Cortex of kidney (tissue), 1 donor: ENCODE measurements around the gene TMEM126A.
"Not testable (repeated sequence)": the region's sequence is repeated elsewhere in the genome, so short reads cannot be mapped to it uniquely, and the experiment has no call there.

Experiments
- DNase-seq: peaks from one replicate; lab custom pipeline; 2025; lab: John Stamatoyannopoulos, UW

The TMEM126A gene

GRCh38 chr11:85658180-85658579 is 10.4 kb downstream of the TMEM126A start:
- DNase-seq, result no peak

GRCh38 chr11:85661972-85662664 is 14.4 kb downstream of the TMEM126A start:
- no peak for DNase-seq

GRCh38 chr11:85663080-85663752 is 15.4 kb downstream of the TMEM126A start:
- no peak for DNase-seq

GRCh38 chr11:85663753-85664614 is 16.2 kb downstream of the TMEM126A start:
- DNase-seq, result no peak

DNA sequence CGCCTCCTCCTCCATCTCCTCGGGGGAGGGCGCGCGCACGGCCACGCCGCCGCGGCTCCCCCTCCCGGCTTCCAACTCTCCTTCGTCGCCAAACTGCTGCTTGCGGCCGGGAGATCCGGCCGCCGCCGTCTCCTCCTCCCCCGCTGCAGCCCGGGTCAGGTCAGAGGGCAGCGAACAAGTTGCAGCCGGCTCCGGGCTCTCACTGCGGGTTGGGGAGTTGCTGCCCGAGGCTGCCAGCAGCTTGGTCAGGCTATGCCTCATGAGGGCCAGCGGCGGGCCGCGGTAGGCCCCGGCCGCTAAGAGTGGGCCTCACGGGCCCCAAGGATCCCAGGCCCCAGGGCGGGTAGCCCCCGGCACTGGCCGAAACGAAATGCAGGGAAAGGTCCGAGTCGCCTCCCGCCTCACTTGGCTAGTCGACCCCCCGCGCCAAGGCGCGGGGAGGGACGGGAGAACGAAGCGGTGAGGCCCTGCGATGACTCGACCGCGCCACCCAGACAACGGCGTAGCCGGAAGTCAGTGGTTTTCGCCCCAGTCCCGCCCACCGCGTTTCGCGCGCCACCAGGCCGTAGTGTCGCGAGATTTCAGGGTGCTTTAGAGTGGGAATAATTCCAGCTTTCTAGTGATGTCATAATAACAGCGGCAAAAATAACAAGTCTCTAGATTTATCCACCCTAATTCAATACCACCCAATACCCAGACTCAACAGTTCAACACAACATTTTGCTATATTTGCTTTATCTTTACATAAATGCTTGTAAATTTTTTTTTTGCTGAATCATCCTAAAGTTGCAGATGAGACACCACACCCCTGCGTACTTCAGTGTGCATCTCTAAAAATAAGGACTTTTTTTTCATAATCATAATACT is 17.1 kb downstream of the TMEM126A start, which contains the start of gene CREBZF:
Gene CREBZF (minus strand): TSS at position 515 of the 867 bp plus-strand sequence. CDS start 254 bp downstream, at position 261.
- DNase-seq, result peak; percentile 61

- no peak for DNase-seq
Observed at GRCh38 chr11:85665733-85666132, 18.0 kb downstream of the TMEM126A start.

GRCh38 chr11:85666687-85667086 is 18.9 kb downstream of the TMEM126A start:
- no peak for DNase-seq

- DNase-seq, result no peak
Observed at GRCh38 chr11:85668157-85668556, 20.4 kb downstream of the TMEM126A start.

DNA sequence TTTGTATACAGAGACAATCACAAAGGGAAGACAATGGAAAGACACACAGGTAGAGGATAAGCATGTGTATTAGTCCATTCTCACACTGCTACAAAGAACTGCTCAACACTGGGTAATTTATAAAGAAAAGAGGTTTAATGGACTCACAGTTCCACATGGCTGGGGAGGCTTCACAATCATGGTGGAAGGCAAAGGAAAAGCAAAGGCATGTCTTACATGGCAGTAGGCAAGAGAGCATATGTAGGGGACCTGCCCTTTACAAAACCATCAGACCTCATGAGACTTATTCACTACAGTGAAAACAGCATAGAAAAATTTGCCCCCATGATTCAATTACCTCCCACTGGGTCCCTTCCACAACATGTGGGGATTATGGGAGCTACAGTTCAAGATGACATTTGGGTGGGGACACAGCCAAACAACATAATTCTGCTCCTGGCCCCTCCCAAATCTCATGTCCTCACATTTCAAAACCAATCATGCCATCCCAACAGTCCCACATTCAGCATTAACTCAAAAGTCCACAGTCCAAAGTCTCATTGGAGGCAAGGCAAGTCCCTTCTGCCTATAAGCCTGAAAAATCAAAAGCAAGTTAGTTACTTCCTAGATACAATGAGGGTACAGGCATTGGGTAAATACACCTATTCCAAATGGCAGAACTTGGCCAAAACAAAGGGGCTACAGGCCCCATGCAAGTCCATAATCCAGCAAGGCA is 23.3 kb downstream of the TMEM126A start:
- not testable (repeated sequence) for DNase-seq

GRCh38 chr11:85672105-85672902 is 24.5 kb downstream of the TMEM126A start:
- no peak for DNase-seq

DNA sequence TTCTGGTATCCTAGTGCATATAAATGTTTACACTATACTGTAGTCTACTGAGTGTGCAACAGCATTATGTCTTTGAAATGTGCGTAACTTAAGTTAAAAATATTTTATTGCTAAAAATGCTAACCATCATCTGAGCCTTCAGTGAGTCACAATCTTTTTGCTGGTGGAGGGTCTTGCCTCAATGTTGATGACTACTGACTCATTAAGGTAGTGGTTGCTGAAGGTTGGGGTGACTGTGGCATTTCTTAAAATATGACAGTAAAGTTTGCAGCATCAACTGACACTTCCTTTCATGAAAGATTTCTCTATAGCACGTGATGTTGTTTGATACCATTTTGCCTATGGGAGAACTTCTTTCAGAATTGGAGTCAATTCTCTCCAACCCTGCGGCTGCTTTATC is 25.6 kb downstream of the TMEM126A start:
- no peak for DNase-seq

- no peak for DNase-seq
Observed at GRCh38 chr11:85679576-85679975, 31.8 kb downstream of the TMEM126A start.

- no peak for DNase-seq
Observed at GRCh38 chr11:85680897-85681296, 33.1 kb downstream of the TMEM126A start.

GRCh38 chr11:85682330-85683305 is 34.9 kb downstream of the TMEM126A start:
- DNase-seq, result no peak

GRCh38 chr11:85685125-85685819 is 37.5 kb downstream of the TMEM126A start:
- DNase-seq, result no peak

- no peak for DNase-seq
Observed at GRCh38 chr11:85685820-85686459, 38.2 kb downstream of the TMEM126A start, which contains the start of gene CCDC89. Gene CCDC89, minus strand, starts transcription at chr11:85686195. Its CDS starts 65 bp downstream, at chr11:85686130.

DNA sequence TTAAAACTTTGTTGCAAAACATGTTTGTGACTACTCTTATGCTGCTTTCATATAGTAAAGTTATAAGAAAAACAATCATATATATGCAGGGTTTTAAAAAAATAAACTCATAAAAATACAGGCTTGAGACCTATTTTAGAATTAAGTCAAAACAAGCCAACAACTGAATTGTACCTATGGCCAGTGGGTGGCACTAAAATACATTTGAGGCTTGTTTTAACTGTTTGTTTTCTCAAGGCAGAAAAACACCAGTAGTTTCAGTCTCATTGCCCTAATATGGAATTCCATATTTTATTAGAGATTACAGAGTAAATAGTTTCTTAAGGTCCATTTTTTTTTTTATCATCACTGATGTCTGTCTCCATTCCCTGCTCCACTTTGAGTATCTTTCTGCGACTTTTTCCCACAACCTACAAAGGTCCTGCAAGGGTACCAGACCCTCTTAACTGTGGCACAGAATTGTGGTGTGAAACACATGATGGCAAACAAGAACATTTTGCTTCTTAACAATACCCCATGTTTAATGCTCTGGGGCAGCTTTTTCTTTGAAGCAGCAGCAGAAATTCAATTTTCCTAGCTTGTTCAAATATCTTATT is 46.7 kb downstream of the TMEM126A start:
- DNase-seq, result no peak
